B cell (primary cell): ENCODE measurements around the gene KCNQ2.
"Not testable (repeated sequence)": the region's sequence is repeated elsewhere in the genome, so short reads cannot be mapped to it uniquely, and the experiment has no call there.

Experiments
- EZH2 ChIP-seq: IDR thresholded peaks from 2 replicates; pipeline ENCODE4 v1.6.1; 2012; ENCODE audit warnings: borderline replicate concordance, low read depth, mild to moderate bottlenecking, moderate library complexity, low read length; ENCODE audit not compliant: insufficient read depth, poor library complexity, severe bottlenecking
- TF ChIP-seq, protein P1 (sequence below): fragments of 200-600 bp; IDR thresholded peaks from one replicate; pipeline ENCODE4 v1.8.0; 2022; ENCODE audit warnings: antibody characterized with exemption, mild to moderate bottlenecking

DNA sequence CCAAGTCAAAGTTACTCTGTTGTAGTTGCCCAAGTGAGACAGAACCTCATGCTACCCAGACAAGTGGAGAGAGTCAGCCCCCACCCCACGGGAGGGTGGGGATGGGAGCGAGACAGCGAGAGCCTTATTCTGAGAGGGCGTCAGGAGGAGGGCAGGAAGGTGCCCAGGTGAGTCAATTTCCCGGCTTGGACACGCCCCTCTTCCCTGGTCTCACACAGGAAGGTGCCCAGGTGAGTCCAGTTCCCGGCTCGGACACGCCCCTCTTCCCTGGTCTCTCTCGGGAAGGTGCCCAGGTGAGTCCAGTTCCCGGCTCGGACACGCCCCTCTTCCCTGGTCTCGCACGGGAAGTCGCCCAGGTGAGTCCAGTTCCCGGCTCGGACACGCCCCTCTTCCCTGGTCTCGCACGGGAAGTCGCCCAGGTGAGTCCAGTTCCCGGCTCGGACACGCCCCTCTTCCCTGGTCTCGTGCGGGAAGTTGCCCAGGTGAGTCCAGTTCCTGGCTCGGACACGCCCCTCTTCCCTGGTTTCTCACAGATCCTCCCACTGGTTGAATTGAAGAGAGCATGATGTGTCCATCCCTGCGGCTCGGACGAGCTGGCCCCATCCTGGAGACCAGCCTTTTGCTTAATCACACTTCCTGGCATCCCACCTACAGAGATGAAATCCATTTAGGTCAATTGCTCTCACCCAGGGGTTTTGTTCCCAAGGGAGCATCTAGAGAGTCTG, 7.4 kb upstream of the KCNQ2 start:
- TF ChIP-seq, protein P1, sequence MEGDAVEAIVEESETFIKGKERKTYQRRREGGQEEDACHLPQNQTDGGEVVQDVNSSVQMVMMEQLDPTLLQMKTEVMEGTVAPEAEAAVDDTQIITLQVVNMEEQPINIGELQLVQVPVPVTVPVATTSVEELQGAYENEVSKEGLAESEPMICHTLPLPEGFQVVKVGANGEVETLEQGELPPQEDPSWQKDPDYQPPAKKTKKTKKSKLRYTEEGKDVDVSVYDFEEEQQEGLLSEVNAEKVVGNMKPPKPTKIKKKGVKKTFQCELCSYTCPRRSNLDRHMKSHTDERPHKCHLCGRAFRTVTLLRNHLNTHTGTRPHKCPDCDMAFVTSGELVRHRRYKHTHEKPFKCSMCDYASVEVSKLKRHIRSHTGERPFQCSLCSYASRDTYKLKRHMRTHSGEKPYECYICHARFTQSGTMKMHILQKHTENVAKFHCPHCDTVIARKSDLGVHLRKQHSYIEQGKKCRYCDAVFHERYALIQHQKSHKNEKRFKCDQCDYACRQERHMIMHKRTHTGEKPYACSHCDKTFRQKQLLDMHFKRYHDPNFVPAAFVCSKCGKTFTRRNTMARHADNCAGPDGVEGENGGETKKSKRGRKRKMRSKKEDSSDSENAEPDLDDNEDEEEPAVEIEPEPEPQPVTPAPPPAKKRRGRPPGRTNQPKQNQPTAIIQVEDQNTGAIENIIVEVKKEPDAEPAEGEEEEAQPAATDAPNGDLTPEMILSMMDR, result not testable (repeated sequence)
- not testable (repeated sequence) for TF ChIP-seq EZH2
